Activated CD8-positive, alpha-beta T cell treated with anti-CD3 and anti-CD28 coated beads for 36 hours (primary cell): ENCODE data around the gene KIAA0408. TPM values are rescaled to one million over a fixed set of nuclear protein-coding genes. Genes with fewer than 3 reads are reported as not detected.
A peak's percentile ranks its signal among the peaks of the same experiment; 100 is the strongest.

Experiments used
- ATAC-seq: fragments of 200-7000 bp; cut with Tn5 transposase; one replicate; pipeline ENCODE4 v1.10.0; 2021; ENCODE audit warnings: mild to moderate bottlenecking, moderate library complexity
- CTCF ChIA-PET: fragments of 350-600 bp; sonication (Branson Sonifier 250); formaldehyde crosslinking; loops from one replicate; lab custom pipeline; 2021; ENCODE audit warnings: antibody characterized with exemption; lab: Charles Lee
- POLR2A ChIA-PET: fragments of 350-600 bp; sonication (Branson Sonifier 250); formaldehyde crosslinking; loops from one replicate; lab custom pipeline; 2021; ENCODE audit warnings: antibody characterized with exemption; lab: Charles Lee
- DNase-seq: peaks from one replicate; pipeline ENCODE4 v3.0.0-alpha.2; 2020
- H3K27ac Mint-ChIP-seq: one replicate; pipeline ENCODE4 v1.8.0; 2021; ENCODE audit warnings: mild to moderate bottlenecking, mixed read lengths
- H3K27me3 Mint-ChIP-seq: one replicate; pipeline ENCODE4 v1.8.0; 2021; ENCODE audit warnings: mixed read lengths
- H3K36me3 Mint-ChIP-seq: one replicate; pipeline ENCODE4 v1.8.0; 2021; ENCODE audit warnings: low read depth, mixed read lengths
- H3K4me1 Mint-ChIP-seq: one replicate; pipeline ENCODE4 v1.8.0; 2021; ENCODE audit warnings: low read depth, mixed read lengths
- H3K4me3 Mint-ChIP-seq: one replicate; pipeline ENCODE4 v1.8.0; 2021; ENCODE audit warnings: mild to moderate bottlenecking, moderate library complexity, mixed read lengths
- H3K9me3 Mint-ChIP-seq: one replicate; pipeline ENCODE4 v1.8.0; 2021; ENCODE audit warnings: mixed read lengths
- CTCF ChIP-seq: fragments of 200-600 bp; IDR thresholded peaks from one replicate; pipeline ENCODE4 v1.8.0; 2022; ENCODE audit warnings: antibody characterized with exemption, mild to moderate bottlenecking
- intact Hi-C: fragments of 100-400 bp; cut with micrococcal nuclease; formaldehyde crosslinking; loops from one replicate; pipeline ENCODE4 v1.10.0; 2022
- total RNA-seq, 2 experiments: library from RNA; stranded (reverse); gene quantifications; one replicate each; pipeline ENCODE4 v1.2.3, GENCODE V29; 2021

The KIAA0408 gene
- total RNA-seq, 2 experiments from 2014 or later, result 1.8 to 2.6 TPM

GRCh38 chr6:127475823-127476176, 16.6 kb upstream of the KIAA0408 start:
- intact Hi-C loops, result no loop called here
- no peak for TF ChIP-seq CTCF
- no peak overlapping the region for H3K27ac Mint-ChIP-seq
- peaks cover 8% of the 10 kb centered on the region for H3K27me3 Mint-ChIP-seq
- ChIA-PET CTCF (interaction anchor here (1.3 to 1.6 kb wide), 2 partner anchors 12 to 41 kb away, joined by 4 read pairs; no protein-coding TSS in a partner anchor), POLR2A (no interaction called here)
- peaks cover 17% of the 10 kb centered on the region for H3K36me3 Mint-ChIP-seq
- no peaks in the 10 kb centered on the region for H3K4me1 Mint-ChIP-seq
- H3K9me3 Mint-ChIP-seq, result peaks cover 6% of the 10 kb centered on the region
- no peak overlapping the region for H3K4me3 Mint-ChIP-seq
- no peak for DNase-seq
- ATAC-seq, result no peak

- Mint-ChIP-seq H3K36me3 (peaks cover 17% of the 10 kb centered on the region), H3K27ac (no peak overlapping the region), H3K4me3 (no peak overlapping the region), H3K27me3 (peaks cover 8% of the 10 kb centered on the region), H3K4me1 (no peaks in the 10 kb centered on the region), H3K9me3 (peaks cover 6% of the 10 kb centered on the region)
- ChIA-PET POLR2A (no interaction called here), CTCF (interaction anchor here (1.3 to 1.6 kb wide), 2 partner anchors 11 to 41 kb away, joined by 4 read pairs; no protein-coding TSS in a partner anchor)
- TF ChIP-seq CTCF, result no peak
- DNase-seq (peak; percentile 3), ATAC-seq (no peak)
- intact Hi-C loops, result no loop called here
These were observed 16.1 kb upstream of the KIAA0408 start for GRCh38 chr6:127475135-127475822.

- no peaks in the 10 kb centered on the region for H3K4me1 Mint-ChIP-seq
- DNase-seq (no peak), ATAC-seq (no peak)
- peaks cover 6% of the 10 kb centered on the region for H3K9me3 Mint-ChIP-seq
- peaks cover 13% of the 10 kb centered on the region for H3K36me3 Mint-ChIP-seq
- no peak overlapping the region for H3K27ac Mint-ChIP-seq
- ChIA-PET POLR2A (interaction anchor here (1.5 kb wide), 1 partner anchor 9 kb away, joined by 4 read pairs; no protein-coding TSS in a partner anchor), CTCF (no interaction called here)
- peaks cover 5% of the 10 kb centered on the region for H3K27me3 Mint-ChIP-seq
- H3K4me3 Mint-ChIP-seq, result no peak overlapping the region
- no peak for TF ChIP-seq CTCF
- intact Hi-C loops, result no loop called here
These were observed 12.4 kb upstream of the KIAA0408 start for GRCh38 chr6:127471379-127472255.

GRCh38 chr6:127468936-127469335, 9.7 kb upstream of the KIAA0408 start:
- TF ChIP-seq CTCF, result no peak
- no peaks in the 10 kb centered on the region for H3K9me3 Mint-ChIP-seq
- no peak overlapping the region for H3K4me3 Mint-ChIP-seq
- DNase-seq (no peak), ATAC-seq (no peak)
- POLR2A ChIA-PET, result no interaction called here
- intact Hi-C loops, result loop anchor here (5.0 kb wide), 1 partner anchor 167 kb away; no protein-coding TSS in a partner anchor
- H3K27me3 Mint-ChIP-seq, result no peaks in the 10 kb centered on the region
- no peaks in the 10 kb centered on the region for H3K4me1 Mint-ChIP-seq
- CTCF ChIA-PET, result interaction anchor here (1.5 to 1.9 kb wide), 3 partner anchors 16 to 70 kb away, joined by 4 to 9 read pairs (median 6); no protein-coding TSS in a partner anchor
- H3K36me3 Mint-ChIP-seq, result no peaks in the 10 kb centered on the region
- no peak overlapping the region for H3K27ac Mint-ChIP-seq
